ENCODE measurements around the gene ISLR2.

Gene ISLR2

DNA sequence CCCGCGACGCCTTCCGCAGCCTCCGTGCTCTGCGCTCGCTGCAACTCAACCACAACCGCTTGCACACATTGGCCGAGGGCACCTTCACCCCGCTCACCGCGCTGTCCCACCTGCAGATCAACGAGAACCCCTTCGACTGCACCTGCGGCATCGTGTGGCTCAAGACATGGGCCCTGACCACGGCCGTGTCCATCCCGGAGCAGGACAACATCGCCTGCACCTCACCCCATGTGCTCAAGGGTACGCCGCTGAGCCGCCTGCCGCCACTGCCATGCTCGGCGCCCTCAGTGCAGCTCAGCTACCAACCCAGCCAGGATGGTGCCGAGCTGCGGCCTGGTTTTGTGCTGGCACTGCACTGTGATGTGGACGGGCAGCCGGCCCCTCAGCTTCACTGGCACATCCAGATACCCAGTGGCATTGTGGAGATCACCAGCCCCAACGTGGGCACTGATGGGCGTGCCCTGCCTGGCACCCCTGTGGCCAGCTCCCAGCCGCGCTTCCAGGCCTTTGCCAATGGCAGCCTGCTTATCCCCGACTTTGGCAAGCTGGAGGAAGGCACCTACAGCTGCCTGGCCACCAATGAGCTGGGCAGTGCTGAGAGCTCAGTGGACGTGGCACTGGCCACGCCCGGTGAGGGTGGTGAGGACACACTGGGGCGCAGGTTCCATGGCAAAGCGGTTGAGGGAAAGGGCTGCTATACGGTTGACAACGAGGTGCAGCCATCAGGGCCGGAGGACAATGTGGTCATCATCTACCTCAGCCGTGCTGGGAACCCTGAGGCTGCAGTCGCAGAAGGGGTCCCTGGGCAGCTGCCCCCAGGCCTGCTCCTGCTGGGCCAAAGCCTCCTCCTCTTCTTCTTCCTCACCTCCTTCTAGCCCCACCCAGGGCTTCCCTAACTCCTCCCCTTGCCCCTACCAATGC, 45.1 kb downstream of the ISLR2 start:
- Histone ChIP-seq H3K9ac (ENCODE audit: insufficient read length, low read depth) (no peak overlapping the region), H3K4me1 (ENCODE audit: insufficient read depth, insufficient read length) (peaks cover 47% of the 10 kb centered on the region), H3K4me3 (ENCODE audit: insufficient read length, low read depth) (no peak overlapping the region), H3K36me3 (ENCODE audit: insufficient read depth, insufficient read length, low read length) (peaks cover 5% of the 10 kb centered on the region), H3K9me3 (ENCODE audit: insufficient read depth, low read length) (no peaks in the 10 kb centered on the region), H3K27me3 (ENCODE audit: insufficient read depth, insufficient read length) (no peaks in the 10 kb centered on the region)
- TF ChIP-seq ZNF274 (IDR thresholded peaks at IDR 0.05; ENCODE audit: low read depth, low read length) (no peak), SUZ12 (IDR thresholded peaks at IDR 0.05; ENCODE audit: extremely low read depth, insufficient read depth, insufficient read length) (no peak), YY1 (IDR thresholded peaks at IDR 0.05; ENCODE audit: insufficient read depth, insufficient read length) (no peak)
- DNase-seq (ENCODE audit: low read depth, low spot score) = no peak

DNA sequence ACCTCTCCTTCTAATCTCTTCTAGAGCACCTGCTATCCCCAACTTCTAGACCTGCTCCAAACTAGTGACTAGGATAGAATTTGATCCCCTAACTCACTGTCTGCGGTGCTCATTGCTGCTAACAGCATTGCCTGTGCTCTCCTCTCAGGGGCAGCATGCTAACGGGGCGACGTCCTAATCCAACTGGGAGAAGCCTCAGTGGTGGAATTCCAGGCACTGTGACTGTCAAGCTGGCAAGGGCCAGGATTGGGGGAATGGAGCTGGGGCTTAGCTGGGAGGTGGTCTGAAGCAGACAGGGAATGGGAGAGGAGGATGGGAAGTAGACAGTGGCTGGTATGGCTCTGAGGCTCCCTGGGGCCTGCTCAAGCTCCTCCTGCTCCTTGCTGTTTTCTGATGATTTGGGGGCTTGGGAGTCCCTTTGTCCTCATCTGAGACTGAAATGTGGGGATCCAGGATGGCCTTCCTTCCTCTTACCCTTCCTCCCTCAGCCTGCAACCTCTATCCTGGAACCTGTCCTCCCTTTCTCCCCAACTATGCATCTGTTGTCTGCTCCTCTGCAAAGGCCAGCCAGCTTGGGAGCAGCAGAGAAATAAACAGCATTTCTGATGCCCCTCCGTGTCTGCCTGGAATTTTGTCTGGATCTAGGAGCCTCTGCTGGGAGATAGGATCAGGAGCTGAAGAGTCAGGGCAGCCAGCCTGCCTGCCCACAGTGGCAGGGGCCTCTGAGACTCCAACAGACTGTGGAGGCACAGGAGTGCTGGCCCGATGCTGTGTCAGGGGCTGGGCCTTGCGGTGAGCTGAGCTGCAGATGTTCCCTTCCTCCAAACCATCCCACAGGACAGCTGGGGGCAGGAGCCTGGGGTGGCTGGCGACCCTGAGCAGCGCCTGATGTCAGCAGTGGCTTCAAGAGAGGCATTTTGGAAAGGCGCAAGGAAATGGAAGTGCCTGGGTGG, 46.2 kb downstream of the ISLR2 start:
- peak overlapping the region; percentile 14 for H3K9ac ChIP-seq (ENCODE audit: insufficient read length, low read depth)
- no peak overlapping the region for H3K4me3 ChIP-seq (ENCODE audit: insufficient read length, low read depth)
- peak; percentile 58 for DNase-seq (ENCODE audit: low read depth, low spot score)
- H3K27me3 ChIP-seq (ENCODE audit: insufficient read depth, insufficient read length) = no peaks in the 10 kb centered on the region
- TF ChIP-seq ZNF274 (IDR thresholded peaks at IDR 0.05; ENCODE audit: low read depth, low read length) = no peak
- peaks cover 8% of the 10 kb centered on the region for H3K36me3 ChIP-seq (ENCODE audit: insufficient read depth, insufficient read length, low read length)
- peaks cover 47% of the 10 kb centered on the region for H3K4me1 ChIP-seq (ENCODE audit: insufficient read depth, insufficient read length)
- no peaks in the 10 kb centered on the region for H3K9me3 ChIP-seq (ENCODE audit: insufficient read depth, low read length)

DNA sequence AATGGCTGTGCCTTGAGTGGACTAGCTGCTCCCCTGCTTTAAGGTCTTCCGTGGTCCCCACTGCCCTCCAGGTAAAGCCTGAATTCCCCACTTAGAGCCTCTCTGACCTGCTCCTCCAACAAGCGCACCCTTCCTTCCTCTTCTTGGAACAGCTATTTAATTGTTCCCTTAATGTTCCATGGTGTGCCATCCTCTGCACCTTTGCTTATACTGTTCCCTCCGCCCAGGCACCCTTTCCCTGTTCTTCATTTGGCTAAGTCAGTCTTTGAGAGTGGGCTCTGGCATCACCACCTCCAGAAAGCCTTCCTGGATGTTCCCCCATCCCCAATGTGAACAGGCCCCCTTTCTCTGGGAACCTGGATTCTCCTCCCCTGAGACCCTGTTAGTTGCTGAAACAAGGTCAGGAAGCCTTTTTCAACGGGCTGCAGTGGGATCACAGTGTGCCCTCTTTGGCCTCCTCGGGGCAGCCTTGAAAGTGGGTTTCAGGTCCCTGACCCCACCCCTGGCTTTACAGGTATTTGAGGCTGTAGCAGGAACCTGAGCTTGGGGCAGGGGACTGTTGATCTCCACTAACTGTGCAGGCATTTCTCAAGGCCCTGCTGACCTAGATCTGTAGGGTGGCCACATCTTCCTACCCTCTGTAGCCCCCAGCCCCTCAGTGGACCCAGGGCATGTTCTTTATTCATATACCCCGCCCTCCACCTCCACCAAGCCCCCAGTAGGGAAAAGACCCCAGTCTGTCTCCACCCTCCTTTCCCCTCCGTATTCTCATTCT, 48.1 kb downstream of the ISLR2 start:
- TF ChIP-seq YY1 (IDR thresholded peaks at IDR 0.05; ENCODE audit: insufficient read depth, insufficient read length) (no peak), SUZ12 (IDR thresholded peaks at IDR 0.05; ENCODE audit: extremely low read depth, insufficient read depth, insufficient read length) (no peak), ZNF274 (IDR thresholded peaks at IDR 0.05; ENCODE audit: low read depth, low read length) (no peak)
- no peak overlapping the region for H3K9ac ChIP-seq (ENCODE audit: insufficient read length, low read depth)

DNA sequence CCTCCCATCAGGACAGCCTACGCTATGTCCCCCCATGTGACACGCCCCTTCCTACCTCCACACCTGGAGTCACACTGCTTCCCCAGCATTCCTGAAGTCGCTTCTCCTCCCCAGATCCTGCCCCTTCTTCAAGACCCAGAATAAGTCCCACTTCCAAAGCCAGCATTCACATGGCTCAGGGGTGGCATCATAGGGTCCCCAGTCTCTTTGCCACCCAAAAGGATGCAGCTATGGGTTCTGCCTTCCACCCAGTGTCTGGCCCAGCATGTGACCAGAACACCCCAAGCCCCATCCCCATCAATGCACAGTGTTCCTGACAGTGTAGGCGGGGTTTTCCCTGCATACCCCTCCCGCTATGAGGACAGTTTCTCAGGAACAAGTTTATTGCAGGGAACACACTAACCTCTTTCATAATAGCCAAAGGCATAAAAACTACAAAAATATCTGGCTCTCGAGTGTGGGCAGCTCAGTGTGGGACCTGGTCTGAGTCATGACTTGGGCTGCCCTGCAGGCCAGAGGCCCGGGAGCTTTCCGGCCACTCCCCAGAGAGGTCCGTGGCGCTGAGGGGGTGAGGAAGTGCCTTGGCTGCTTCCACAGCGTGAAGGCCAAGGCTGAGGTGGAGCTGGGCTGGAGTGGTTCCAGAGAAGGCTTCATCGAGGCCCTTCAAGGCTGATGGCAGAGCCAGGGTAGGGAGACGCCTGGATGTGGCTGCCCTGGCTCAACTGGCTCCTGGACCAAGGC, 48.9 kb downstream of the ISLR2 start:
- Histone ChIP-seq H3K27me3 (ENCODE audit: insufficient read depth, insufficient read length) (no peaks in the 10 kb centered on the region), H3K4me3 (ENCODE audit: insufficient read length, low read depth) (no peak overlapping the region), H3K4me1 (ENCODE audit: insufficient read depth, insufficient read length) (peaks cover 35% of the 10 kb centered on the region), H3K9ac (ENCODE audit: insufficient read length, low read depth) (no peak overlapping the region), H3K9me3 (ENCODE audit: insufficient read depth, low read length) (no peaks in the 10 kb centered on the region), H3K36me3 (ENCODE audit: insufficient read depth, insufficient read length, low read length) (peaks cover 11% of the 10 kb centered on the region)
- no peak for TF ChIP-seq YY1 (IDR thresholded peaks at IDR 0.05; ENCODE audit: insufficient read depth, insufficient read length)
- no peak for TF ChIP-seq ZNF274 (IDR thresholded peaks at IDR 0.05; ENCODE audit: low read depth, low read length)
- TF ChIP-seq SUZ12 (IDR thresholded peaks at IDR 0.05; ENCODE audit: extremely low read depth, insufficient read depth, insufficient read length) = no peak
- DNase-seq (ENCODE audit: low read depth, low spot score) = no peak

More for the DNA sequence above, 48.1 kb downstream of the ISLR2 start:
- no peak overlapping the region for H3K4me3 ChIP-seq (ENCODE audit: insufficient read length, low read depth)
- no peak for DNase-seq (ENCODE audit: low read depth, low spot score)
- H3K9me3 ChIP-seq (ENCODE audit: insufficient read depth, low read length) = no peaks in the 10 kb centered on the region
- peaks cover 41% of the 10 kb centered on the region for H3K4me1 ChIP-seq (ENCODE audit: insufficient read depth, insufficient read length)
- peaks cover 11% of the 10 kb centered on the region for H3K36me3 ChIP-seq (ENCODE audit: insufficient read depth, insufficient read length, low read length)
- no peaks in the 10 kb centered on the region for H3K27me3 ChIP-seq (ENCODE audit: insufficient read depth, insufficient read length)

DNA sequence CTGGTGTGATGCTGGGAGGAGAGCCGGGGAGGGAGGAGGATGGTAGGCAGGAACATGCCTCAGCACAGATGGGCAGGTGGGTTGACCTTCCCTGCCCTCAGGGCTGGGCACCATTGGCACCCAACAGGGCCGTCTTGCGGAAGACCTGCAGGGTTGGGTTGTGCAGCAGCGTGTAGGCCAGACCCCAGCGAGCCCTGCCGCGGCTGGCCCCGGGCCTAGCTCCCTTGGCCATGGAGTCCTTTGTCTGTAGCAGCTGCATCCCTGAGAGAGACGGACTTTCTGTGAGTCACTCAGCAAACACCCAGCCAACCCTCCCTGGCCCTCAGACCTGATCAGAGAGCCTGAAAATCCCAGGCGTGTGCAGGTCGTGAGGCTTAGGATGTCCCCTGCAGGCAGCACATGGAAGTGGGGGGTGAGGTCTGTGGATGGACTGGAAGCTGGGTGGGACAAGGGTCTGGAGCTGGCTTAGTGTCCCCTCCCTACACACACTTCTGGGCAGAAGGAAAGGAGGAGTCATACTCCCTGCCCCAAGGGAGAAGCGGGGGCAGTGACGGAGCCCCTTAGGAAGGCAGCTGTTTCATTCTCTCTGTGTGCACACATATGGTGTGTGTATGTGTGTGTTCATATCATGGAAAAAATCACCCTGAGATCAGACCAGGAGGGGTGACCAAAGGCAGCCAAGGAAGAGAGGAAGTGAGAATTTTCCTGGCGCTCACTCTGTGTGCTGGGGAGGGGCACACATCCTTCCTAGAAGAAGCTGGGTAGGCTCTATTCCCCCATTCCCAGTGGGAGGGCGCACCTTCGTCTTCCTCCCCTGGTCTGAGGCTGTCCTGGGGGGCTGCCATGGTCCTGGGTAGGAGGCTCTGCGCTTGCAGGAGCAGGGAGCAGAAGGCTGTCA, 49.8 kb downstream of the ISLR2 start:
- Histone ChIP-seq H3K36me3 (ENCODE audit: insufficient read depth, insufficient read length, low read length) (peaks cover 11% of the 10 kb centered on the region), H3K27me3 (ENCODE audit: insufficient read depth, insufficient read length) (no peaks in the 10 kb centered on the region), H3K9me3 (ENCODE audit: insufficient read depth, low read length) (no peaks in the 10 kb centered on the region), H3K4me3 (ENCODE audit: insufficient read length, low read depth) (no peak overlapping the region), H3K4me1 (ENCODE audit: insufficient read depth, insufficient read length) (peaks cover 35% of the 10 kb centered on the region), H3K9ac (ENCODE audit: insufficient read length, low read depth) (no peak overlapping the region)
- no peak for DNase-seq (ENCODE audit: low read depth, low spot score)
- TF ChIP-seq YY1 (IDR thresholded peaks at IDR 0.05; ENCODE audit: insufficient read depth, insufficient read length) (no peak), SUZ12 (IDR thresholded peaks at IDR 0.05; ENCODE audit: extremely low read depth, insufficient read depth, insufficient read length) (no peak), ZNF274 (IDR thresholded peaks at IDR 0.05; ENCODE audit: low read depth, low read length) (no peak)
